ENCODE measurements around the gene TACSTD2. TPM values are rescaled to one million over a fixed set of nuclear protein-coding genes. Genes with fewer than 3 reads are reported as not detected.
A peak's percentile ranks its signal among the peaks of the same experiment; 100 is the strongest.
"Not testable (repeated sequence)": the region's sequence is repeated elsewhere in the genome, so short reads cannot be mapped to it uniquely, and the experiment has no call there.

The TACSTD2 gene
- total RNA-seq, 1 donor from 2014 or later = 124 TPM

- no peak for FAIRE-seq
- peak overlapping the region; percentile 62 for H3K4me3 ChIP-seq (ENCODE audit: low read depth, low read length)
- peak; percentile 53 for DNase-seq (ENCODE audit: low read depth)
- no peaks in the 10 kb centered on the region for H3K27me3 ChIP-seq (ENCODE audit: control insufficient read depth, insufficient read depth, low read length)
- TF ChIP-seq, protein P1, sequence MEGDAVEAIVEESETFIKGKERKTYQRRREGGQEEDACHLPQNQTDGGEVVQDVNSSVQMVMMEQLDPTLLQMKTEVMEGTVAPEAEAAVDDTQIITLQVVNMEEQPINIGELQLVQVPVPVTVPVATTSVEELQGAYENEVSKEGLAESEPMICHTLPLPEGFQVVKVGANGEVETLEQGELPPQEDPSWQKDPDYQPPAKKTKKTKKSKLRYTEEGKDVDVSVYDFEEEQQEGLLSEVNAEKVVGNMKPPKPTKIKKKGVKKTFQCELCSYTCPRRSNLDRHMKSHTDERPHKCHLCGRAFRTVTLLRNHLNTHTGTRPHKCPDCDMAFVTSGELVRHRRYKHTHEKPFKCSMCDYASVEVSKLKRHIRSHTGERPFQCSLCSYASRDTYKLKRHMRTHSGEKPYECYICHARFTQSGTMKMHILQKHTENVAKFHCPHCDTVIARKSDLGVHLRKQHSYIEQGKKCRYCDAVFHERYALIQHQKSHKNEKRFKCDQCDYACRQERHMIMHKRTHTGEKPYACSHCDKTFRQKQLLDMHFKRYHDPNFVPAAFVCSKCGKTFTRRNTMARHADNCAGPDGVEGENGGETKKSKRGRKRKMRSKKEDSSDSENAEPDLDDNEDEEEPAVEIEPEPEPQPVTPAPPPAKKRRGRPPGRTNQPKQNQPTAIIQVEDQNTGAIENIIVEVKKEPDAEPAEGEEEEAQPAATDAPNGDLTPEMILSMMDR (IDR thresholded peaks at IDR 0.05; ENCODE audit: insufficient read depth, low read length, severe bottlenecking) = no peak
- H3K36me3 ChIP-seq (ENCODE audit: control insufficient read depth, insufficient read depth, low read length) = no peaks in the 10 kb centered on the region
Observed at GRCh38 chr1:58545591-58546519, 31.2 kb downstream of the TACSTD2 start.

DNA sequence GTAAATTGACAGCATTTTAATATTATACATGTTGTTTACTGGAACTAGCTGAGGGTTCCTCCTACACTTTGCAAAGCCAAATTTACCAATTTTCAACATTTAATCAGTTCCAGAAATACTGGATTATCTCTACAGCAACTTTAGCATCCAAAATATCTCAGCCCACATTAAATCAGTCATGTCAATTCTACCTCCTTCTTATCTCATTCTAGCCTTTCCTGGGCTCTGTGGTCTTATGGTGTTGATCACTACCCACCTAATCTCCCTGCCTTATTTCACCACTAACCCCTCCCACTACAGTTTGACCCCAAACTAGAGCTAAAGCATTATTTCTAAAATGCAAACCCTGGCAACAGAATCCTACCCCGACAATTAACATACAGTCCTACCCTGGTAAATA is 33.8 kb downstream of the TACSTD2 start:
- Histone ChIP-seq H3K36me3 (ENCODE audit: control insufficient read depth, insufficient read depth, low read length) (no peaks in the 10 kb centered on the region), H3K4me3 (ENCODE audit: low read depth, low read length) (no peak overlapping the region), H3K27me3 (ENCODE audit: control insufficient read depth, insufficient read depth, low read length) (no peaks in the 10 kb centered on the region)
- TF ChIP-seq, protein P1 (IDR thresholded peaks at IDR 0.05; ENCODE audit: insufficient read depth, low read length, severe bottlenecking) = no peak
- FAIRE-seq (no peak), DNase-seq (ENCODE audit: low read depth) (no peak)

GRCh38 chr1:58539553-58539952 is 37.5 kb downstream of the TACSTD2 start:
- TF ChIP-seq, protein P1 (IDR thresholded peaks at IDR 0.05; ENCODE audit: insufficient read depth, low read length, severe bottlenecking) = no peak
- Histone ChIP-seq H3K36me3 (ENCODE audit: control insufficient read depth, insufficient read depth, low read length) (no peaks in the 10 kb centered on the region), H3K27me3 (ENCODE audit: control insufficient read depth, insufficient read depth, low read length) (no peaks in the 10 kb centered on the region), H3K4me3 (ENCODE audit: low read depth, low read length) (no peak overlapping the region)
- no peak for FAIRE-seq
- no peak for DNase-seq (ENCODE audit: low read depth)

DNA sequence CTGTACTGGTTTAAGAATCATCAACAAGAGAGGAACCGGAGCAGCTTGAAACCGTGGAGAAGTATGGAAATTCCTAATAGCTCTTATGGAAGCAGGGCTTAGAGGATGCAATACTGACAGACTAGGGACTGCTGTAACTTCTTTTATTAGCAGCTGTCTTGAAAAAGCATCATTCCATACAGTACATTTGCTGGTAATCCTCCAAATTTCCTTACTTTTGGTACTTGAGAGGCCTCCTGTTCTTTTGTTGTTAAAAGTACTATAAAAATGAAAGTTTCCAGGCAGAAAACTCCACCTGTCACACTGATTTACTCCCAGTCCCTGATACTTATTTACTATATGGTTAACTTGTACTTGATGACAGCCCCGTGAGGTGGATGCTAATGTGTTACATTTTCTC is 38.2 kb downstream of the TACSTD2 start:
- TF ChIP-seq, protein P1 (IDR thresholded peaks at IDR 0.05; ENCODE audit: insufficient read depth, low read length, severe bottlenecking) = no peak
- Histone ChIP-seq H3K27me3 (ENCODE audit: control insufficient read depth, insufficient read depth, low read length) (no peaks in the 10 kb centered on the region), H3K4me3 (ENCODE audit: low read depth, low read length) (no peak overlapping the region), H3K36me3 (ENCODE audit: control insufficient read depth, insufficient read depth, low read length) (no peaks in the 10 kb centered on the region)
- no peak for DNase-seq (ENCODE audit: low read depth)
- no peak for FAIRE-seq

DNA sequence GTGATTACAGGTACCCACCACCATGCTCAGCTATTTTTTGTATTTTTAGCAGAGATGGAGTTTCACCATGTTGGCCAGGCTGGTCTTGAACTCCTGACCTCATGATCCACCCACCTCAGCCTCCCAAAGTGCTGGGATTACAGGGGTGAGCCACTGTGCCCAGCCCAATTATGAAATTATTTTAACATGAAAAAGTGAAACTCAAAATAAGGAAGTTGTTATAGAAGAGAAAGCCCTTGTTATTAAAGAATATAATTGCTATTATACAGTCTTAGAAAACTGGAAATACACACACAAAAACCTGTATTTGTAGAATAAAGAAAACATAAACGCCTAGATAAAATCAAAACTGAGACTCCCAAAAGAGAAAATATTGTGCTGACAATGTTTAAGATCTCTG is 45.2 kb downstream of the TACSTD2 start:
- DNase-seq (ENCODE audit: low read depth); H3K4me3 ChIP-seq (ENCODE audit: low read depth, low read length); FAIRE-seq: not testable (repeated sequence)

DNA sequence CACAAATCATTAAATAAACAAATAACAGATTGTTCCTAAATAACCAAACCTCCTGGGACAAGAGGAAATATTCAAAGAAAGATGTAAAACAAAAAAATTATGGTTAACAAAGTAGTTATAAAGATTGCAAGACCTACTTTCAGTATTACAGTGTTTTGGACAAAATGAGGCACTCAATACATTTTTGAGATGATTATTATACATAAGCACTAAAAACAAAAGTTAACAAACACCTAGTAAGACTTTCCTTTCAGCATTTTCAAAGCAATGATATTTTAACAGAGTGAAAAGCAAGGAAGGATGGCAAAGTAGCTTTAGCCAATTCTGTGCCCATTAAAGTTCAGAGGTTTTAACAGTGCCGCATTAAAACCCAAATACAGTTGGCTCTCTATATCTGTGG is 47.8 kb downstream of the TACSTD2 start:
- no peak for DNase-seq (ENCODE audit: low read depth)
- no peaks in the 10 kb centered on the region for H3K27me3 ChIP-seq (ENCODE audit: control insufficient read depth, insufficient read depth, low read length)
- no peak for FAIRE-seq
- no peaks in the 10 kb centered on the region for H3K36me3 ChIP-seq (ENCODE audit: control insufficient read depth, insufficient read depth, low read length)
- no peak overlapping the region for H3K4me3 ChIP-seq (ENCODE audit: low read depth, low read length)
- TF ChIP-seq, protein P1 (IDR thresholded peaks at IDR 0.05; ENCODE audit: insufficient read depth, low read length, severe bottlenecking) = no peak

More for the DNA sequence above, 45.2 kb downstream of the TACSTD2 start:
- H3K36me3 ChIP-seq (ENCODE audit: control insufficient read depth, insufficient read depth, low read length); H3K27me3 ChIP-seq (ENCODE audit: control insufficient read depth, insufficient read depth, low read length): not testable (repeated sequence)

Data from bronchial epithelial cell (primary cell).